Osteocyte (in vitro differentiated cells): ENCODE measurements around the gene SELL. TPM values are rescaled to one million over a fixed set of nuclear protein-coding genes. Genes with fewer than 3 reads are reported as not detected.

ENCODE experiments used
- DNase-seq: peaks from one replicate; pipeline ENCODE4 v3.0.0; 2021; ENCODE audit warnings: mixed read lengths; ENCODE audit not compliant: unreplicated experiment; ENCODE audit errors: extremely low spot score
- H3K27ac Mint-ChIP-seq: one replicate; pipeline ENCODE4 v1.8.0; 2021; ENCODE audit warnings: mild to moderate bottlenecking, mixed read lengths; ENCODE audit not compliant: unreplicated experiment
- H3K27me3 Mint-ChIP-seq: one replicate; pipeline ENCODE4 v1.8.0; 2021; ENCODE audit warnings: mixed read lengths; ENCODE audit not compliant: unreplicated experiment
- H3K36me3 Mint-ChIP-seq: one replicate; pipeline ENCODE4 v1.8.0; 2021; ENCODE audit warnings: mixed read lengths; ENCODE audit not compliant: unreplicated experiment
- H3K4me1 Mint-ChIP-seq: one replicate; pipeline ENCODE4 v1.8.0; 2021; ENCODE audit warnings: mixed read lengths; ENCODE audit not compliant: unreplicated experiment
- H3K4me3 Mint-ChIP-seq: one replicate; pipeline ENCODE4 v1.8.0; 2021; ENCODE audit warnings: mild to moderate bottlenecking, moderate library complexity, mixed read lengths; ENCODE audit not compliant: unreplicated experiment
- H3K9me3 Mint-ChIP-seq: one replicate; pipeline ENCODE4 v1.8.0; 2021; ENCODE audit warnings: mixed read lengths; ENCODE audit not compliant: unreplicated experiment
- total RNA-seq: library from RNA; stranded (reverse); gene quantifications from 2 replicates; pipeline ENCODE4 v1.2.1, GENCODE V29; 2021
- TF ChIP-seq, protein P1 (sequence below): fragments of 200-600 bp; sonication (generic); IDR thresholded peaks from 2 replicates; pipeline ENCODE4 v1.5.0; 2021; ENCODE audit warnings: antibody characterized with exemption, mild to moderate bottlenecking, moderate library complexity

Gene SELL
- total RNA-seq, 1 donor from 2014 or later, result not detected

- H3K27ac Mint-ChIP-seq, result no peak overlapping the region
- H3K4me1 Mint-ChIP-seq, result no peaks in the 10 kb centered on the region
- H3K9me3 Mint-ChIP-seq, result no peaks in the 10 kb centered on the region
- H3K4me3 Mint-ChIP-seq, result no peak overlapping the region
- TF ChIP-seq, protein P1, sequence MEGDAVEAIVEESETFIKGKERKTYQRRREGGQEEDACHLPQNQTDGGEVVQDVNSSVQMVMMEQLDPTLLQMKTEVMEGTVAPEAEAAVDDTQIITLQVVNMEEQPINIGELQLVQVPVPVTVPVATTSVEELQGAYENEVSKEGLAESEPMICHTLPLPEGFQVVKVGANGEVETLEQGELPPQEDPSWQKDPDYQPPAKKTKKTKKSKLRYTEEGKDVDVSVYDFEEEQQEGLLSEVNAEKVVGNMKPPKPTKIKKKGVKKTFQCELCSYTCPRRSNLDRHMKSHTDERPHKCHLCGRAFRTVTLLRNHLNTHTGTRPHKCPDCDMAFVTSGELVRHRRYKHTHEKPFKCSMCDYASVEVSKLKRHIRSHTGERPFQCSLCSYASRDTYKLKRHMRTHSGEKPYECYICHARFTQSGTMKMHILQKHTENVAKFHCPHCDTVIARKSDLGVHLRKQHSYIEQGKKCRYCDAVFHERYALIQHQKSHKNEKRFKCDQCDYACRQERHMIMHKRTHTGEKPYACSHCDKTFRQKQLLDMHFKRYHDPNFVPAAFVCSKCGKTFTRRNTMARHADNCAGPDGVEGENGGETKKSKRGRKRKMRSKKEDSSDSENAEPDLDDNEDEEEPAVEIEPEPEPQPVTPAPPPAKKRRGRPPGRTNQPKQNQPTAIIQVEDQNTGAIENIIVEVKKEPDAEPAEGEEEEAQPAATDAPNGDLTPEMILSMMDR, result no peak
- H3K36me3 Mint-ChIP-seq, result no peaks in the 10 kb centered on the region
- DNase-seq, result no peak
- peaks cover 14% of the 10 kb centered on the region for H3K27me3 Mint-ChIP-seq
Observed at GRCh38 chr1:169648709-169649108, 62.7 kb downstream of the SELL start.

GRCh38 chr1:169648187-169648586 is 63.2 kb downstream of the SELL start:
- no peak for DNase-seq
- TF ChIP-seq, protein P1, result no peak
- Mint-ChIP-seq H3K4me1 (no peaks in the 10 kb centered on the region), H3K9me3 (no peaks in the 10 kb centered on the region), H3K36me3 (no peaks in the 10 kb centered on the region), H3K4me3 (no peak overlapping the region), H3K27me3 (peaks cover 14% of the 10 kb centered on the region), H3K27ac (no peak overlapping the region)

GRCh38 chr1:169647512-169647911 is 63.9 kb downstream of the SELL start:
- no peak overlapping the region for H3K4me3 Mint-ChIP-seq
- H3K9me3 Mint-ChIP-seq, result no peaks in the 10 kb centered on the region
- H3K4me1 Mint-ChIP-seq, result no peaks in the 10 kb centered on the region
- H3K27ac Mint-ChIP-seq, result no peak overlapping the region
- DNase-seq, result no peak
- TF ChIP-seq, protein P1, result no peak
- peaks cover 16% of the 10 kb centered on the region for H3K27me3 Mint-ChIP-seq
- H3K36me3 Mint-ChIP-seq, result no peaks in the 10 kb centered on the region

DNA sequence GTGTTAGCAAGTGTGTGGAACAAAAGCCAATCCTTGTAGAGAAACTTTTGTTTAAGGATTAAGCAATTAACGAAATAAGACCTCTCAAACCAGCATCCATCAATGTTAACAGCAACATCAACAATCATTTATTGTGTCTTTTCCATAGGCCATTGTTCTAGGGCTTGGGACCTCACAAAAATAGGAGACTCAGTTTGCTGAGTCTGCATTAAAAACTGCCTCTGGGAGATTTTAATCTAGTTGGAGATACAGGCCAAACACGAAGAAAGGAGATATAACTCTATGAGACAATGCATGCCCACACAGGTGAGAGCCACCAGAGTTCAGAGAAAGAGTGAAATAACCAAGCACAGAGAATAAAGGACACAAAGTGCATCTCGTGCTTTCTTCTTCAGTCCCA is 67.1 kb downstream of the SELL start:
- H3K4me3 Mint-ChIP-seq, result no peak overlapping the region
- H3K9me3 Mint-ChIP-seq, result no peaks in the 10 kb centered on the region
- no peaks in the 10 kb centered on the region for H3K36me3 Mint-ChIP-seq
- H3K4me1 Mint-ChIP-seq, result no peaks in the 10 kb centered on the region
- TF ChIP-seq, protein P1, result no peak
- no peak for DNase-seq
- no peak overlapping the region for H3K27ac Mint-ChIP-seq
- peaks cover 19% of the 10 kb centered on the region for H3K27me3 Mint-ChIP-seq

Other genes starting within 250 kb of the SELL start
- gene SLC19A2, start 225.7 kb downstream of the SELL start, total RNA-seq, result 3.9 and 4.0 TPM in 2 replicates
- gene F5, start 125.1 kb downstream of the SELL start, total RNA-seq, result not detected in 2 replicates
- not detected in 2 replicates for gene SELP, start 81.5 kb downstream of the SELL start, total RNA-seq
- not detected in 2 replicates for gene SELE, start 22.5 kb upstream of the SELL start, total RNA-seq
- 6.1 and 6.2 TPM in 2 replicates for gene METTL18, start 83.3 kb upstream of the SELL start, total RNA-seq
- gene SCYL3, start 182.3 kb upstream of the SELL start, total RNA-seq, result 8.0 and 9.2 TPM in 2 replicates